Inflammatory macrophage treated with lipopolysaccharide for 4 hours (primary cell): ENCODE results near the gene CDC26.
"Not testable (repeated sequence)": the region's sequence is repeated elsewhere in the genome, so short reads cannot be mapped to it uniquely, and the experiment has no call there.

Experiments used
- DNase-seq: peaks from one replicate; pipeline ENCODE4 v3.0.0-alpha.2; 2020

Gene CDC26

GRCh38 chr9:113290052-113290607 is 14.8 kb upstream of the CDC26 start:
- no peak for DNase-seq

GRCh38 chr9:113289091-113289490 is 13.7 kb upstream of the CDC26 start:
- no peak for DNase-seq

- no peak for DNase-seq
Measured at GRCh38 chr9:113281356-113281755, 6.0 kb upstream of the CDC26 start.

- DNase-seq = no peak
Measured at GRCh38 chr9:113278840-113279239, 3.5 kb upstream of the CDC26 start.

- DNase-seq = peak; percentile 74
Measured at GRCh38 chr9:113274474-113275156, 757 bp downstream of the CDC26 start.

- DNase-seq = no peak
Measured at GRCh38 chr9:113269871-113270270, 5.5 kb downstream of the CDC26 start.

- DNase-seq = no peak
Measured at GRCh38 chr9:113269355-113269754, 6.0 kb downstream of the CDC26 start.

- DNase-seq = no peak
Measured at GRCh38 chr9:113267911-113268566, 7.3 kb downstream of the CDC26 start.

GRCh38 chr9:113266174-113266573 is 9.2 kb downstream of the CDC26 start:
- DNase-seq = no peak

GRCh38 chr9:113261917-113262671 is 13.3 kb downstream of the CDC26 start:
- DNase-seq = no peak

GRCh38 chr9:113258282-113258681 is 17.1 kb downstream of the CDC26 start:
- no peak for DNase-seq

GRCh38 chr9:113257863-113258262 is 17.5 kb downstream of the CDC26 start:
- no peak for DNase-seq

GRCh38 chr9:113255438-113255837 is 19.9 kb downstream of the CDC26 start:
- DNase-seq = peak; percentile 69

GRCh38 chr9:113254991-113255390 is 20.4 kb downstream of the CDC26 start:
- DNase-seq = no peak

GRCh38 chr9:113250807-113251206 is 24.6 kb downstream of the CDC26 start:
- no peak for DNase-seq

GRCh38 chr9:113249661-113250060 is 25.7 kb downstream of the CDC26 start:
- not testable (repeated sequence) for DNase-seq

- DNase-seq = no peak
Measured at GRCh38 chr9:113247640-113248039, 27.7 kb downstream of the CDC26 start.

GRCh38 chr9:113246928-113247327 is 28.4 kb downstream of the CDC26 start:
- peak; percentile 8 for DNase-seq

- DNase-seq = peak; percentile 2
Measured at GRCh38 chr9:113245894-113246293, 29.5 kb downstream of the CDC26 start.

- no peak for DNase-seq
Measured at GRCh38 chr9:113244556-113244955, 30.8 kb downstream of the CDC26 start.

- no peak for DNase-seq
Measured at GRCh38 chr9:113241161-113241560, 34.2 kb downstream of the CDC26 start.

GRCh38 chr9:113238859-113239232 is 36.5 kb downstream of the CDC26 start:
- peak; percentile 75 for DNase-seq

- no peak for DNase-seq
Measured at GRCh38 chr9:113238202-113238858, 37.0 kb downstream of the CDC26 start.
